NCI-H345 (cell line): Measurements from ENCODE around the gene LRRC25.
A peak's percentile ranks its signal among the peaks of the same experiment; 100 is the strongest.

Experiments used
- DNase-seq: peaks from one replicate; lab custom pipeline; 2025; lab: John Stamatoyannopoulos, UW

The LRRC25 gene

GRCh38 chr19:18424890-18425514 is 27.6 kb upstream of the LRRC25 start:
- no peak for DNase-seq

- no peak for DNase-seq
These were observed 26.9 kb upstream of the LRRC25 start for GRCh38 chr19:18424122-18424889.

GRCh38 chr19:18423258-18424020 is 26.0 kb upstream of the LRRC25 start:
- no peak for DNase-seq

- DNase-seq, result no peak
These were observed 25.2 kb upstream of the LRRC25 start for GRCh38 chr19:18422530-18423191.

- DNase-seq, result no peak
These were observed 24.0 kb upstream of the LRRC25 start for GRCh38 chr19:18421371-18421959.

- no peak for DNase-seq
These were observed 23.5 kb upstream of the LRRC25 start for GRCh38 chr19:18420930-18421329.

- DNase-seq, result no peak
These were observed 22.5 kb upstream of the LRRC25 start for GRCh38 chr19:18419699-18420460.

- peak; percentile 71 for DNase-seq
These were observed 21.8 kb upstream of the LRRC25 start, which contains the start of gene SSBP4 for GRCh38 chr19:18419195-18419698. TSS of gene SSBP4 (plus strand) at chr19:18419398. CDS start at chr19:18419649, 251 bp downstream.

- DNase-seq, result peak; percentile 39
These were observed 21.2 kb upstream of the LRRC25 start for GRCh38 chr19:18418483-18419194.

GRCh38 chr19:18418029-18418482 is 20.6 kb upstream of the LRRC25 start:
- no peak for DNase-seq

- peak; percentile 72 for DNase-seq
These were observed 20.0 kb upstream of the LRRC25 start for GRCh38 chr19:18417250-18418028.

GRCh38 chr19:18416778-18417249 is 19.4 kb upstream of the LRRC25 start:
- DNase-seq, result peak; percentile 68

GRCh38 chr19:18415178-18415867 is 17.9 kb upstream of the LRRC25 start:
- DNase-seq, result no peak

GRCh38 chr19:18414504-18415177 is 17.2 kb upstream of the LRRC25 start:
- no peak for DNase-seq

- DNase-seq, result no peak
These were observed 15.3 kb upstream of the LRRC25 start for GRCh38 chr19:18412610-18413239.

- DNase-seq, result no peak
These were observed 10.6 kb upstream of the LRRC25 start for GRCh38 chr19:18408053-18408476.

- DNase-seq, result no peak
These were observed 9.3 kb upstream of the LRRC25 start for GRCh38 chr19:18406749-18407148.
